Small intestine (tissue), 7 donors: ENCODE results near the gene COG7. TPM values are rescaled to one million over a fixed set of nuclear protein-coding genes. Genes with fewer than 3 reads are reported as not detected.
A peak's percentile ranks its signal among the peaks of the same experiment; 100 is the strongest.
"Not testable (repeated sequence)": the region's sequence is repeated elsewhere in the genome, so short reads cannot be mapped to it uniquely, and the experiment has no call there.

Experiments
- DNase-seq, 2 donors: peaks; one replicate each; pipeline versions ENCODE4 v3.0.0 to v3.0.0-alpha.2; 2013
- FAIRE-seq: peaks from 2 replicates; lab custom pipeline; 2012; peaks lifted over from hg19 to GRCh38; lab: Jason Lieb, UNC
- H3K27ac ChIP-seq, 3 donors: one replicate each; pipeline ENCODE4 v1.5.1; 2013; ENCODE audit warnings: low read length in 2 of 3, mild to moderate bottlenecking in 2 of 3, control low read depth in 1 of 3, inconsistent platforms in 1 of 3, low read depth in 1 of 3, moderate library complexity in 1 of 3
- H3K27me3 ChIP-seq, 3 donors: one replicate each; pipeline ENCODE4 v1.6.1; 2013; ENCODE audit warnings: low read length in 3 of 3, inconsistent platforms in 1 of 3; ENCODE audit not compliant: control insufficient read depth in 3 of 3, insufficient read depth in 3 of 3
- H3K36me3 ChIP-seq, 3 donors: one replicate each; pipeline ENCODE4 v1.6.1; 2013; ENCODE audit warnings: low read length in 3 of 3, inconsistent platforms in 1 of 3, low read depth in 1 of 3, mild to moderate bottlenecking in 1 of 3, moderate library complexity in 1 of 3; ENCODE audit not compliant: control insufficient read depth in 3 of 3, insufficient read depth in 2 of 3
- H3K4me1 ChIP-seq, 3 donors: one replicate each; pipeline ENCODE4 v1.6.1; 2013; ENCODE audit warnings: low read length in 2 of 3, inconsistent platforms in 1 of 3, low read depth in 1 of 3, mild to moderate bottlenecking in 1 of 3, moderate library complexity in 1 of 3; ENCODE audit not compliant: control insufficient read depth in 3 of 3, insufficient read depth in 2 of 3
- H3K4me3 ChIP-seq, 3 donors: one replicate each; pipeline ENCODE4 v1.5.1; 2013; ENCODE audit warnings: low read length in 3 of 3, control low read depth in 1 of 3, inconsistent platforms in 1 of 3, low read depth in 1 of 3, mild to moderate bottlenecking in 1 of 3, moderate library complexity in 1 of 3
- H3K9me3 ChIP-seq, 2 donors: one replicate each; pipeline ENCODE4 v1.6.1; 2013; ENCODE audit warnings: low read depth in 1 of 2, low read length in 1 of 2; ENCODE audit not compliant: control insufficient read depth in 2 of 2, insufficient read depth in 1 of 2
- WGBS, 3 donors: extraction: QIAGEN DNeasy Blood & Tissue Kit; methylation state at CpG; one replicate each; pipeline ENCODE4 v1.1.7; 2013; 5-methylcytosine and 5-hydroxymethylcytosine counted together
- polyA plus RNA-seq, 4 donors: library from polyadenylated mRNA; stranded (reverse) in 3 of 4; unstranded in 1 of 4; fragments of 200-250 nt in 3 of 4; fragments of 120-200 nt in 1 of 4; gene quantifications; one replicate each; pipeline versions ENCODE4 v1.2.1 to v1.2.3, GENCODE V29; 2013
- donor health status: healthy with polysubstance abuse.
- donor health status: control.
- donor health status: control.
- donor health status: Bipolar disorder and iron deficiency.
- donor health status: healthy.

COG7 gene
- polyA plus RNA-seq, 4 donors, result 15.7 to 21.9 (median 17.3) TPM

GRCh38 chr16:23466162-23466885 is 13.3 kb upstream of the COG7 start:
- Histone ChIP-seq H3K36me3 (peaks cover 0 to 42% (median 13%) of the 10 kb centered on the region in 3 donors), H3K4me1 (no peaks in the 10 kb centered on the region), H3K9me3 (no peaks in the 10 kb centered on the region), H3K27ac (no peak overlapping the region), H3K4me3 (no peak overlapping the region), H3K27me3 (no peaks in the 10 kb centered on the region)
- no peak for FAIRE-seq
- no peak for DNase-seq
- WGBS, 3 donors, result 88 to 92% (median 89%) methylated on average over 4 of the region's 4 CpGs

- Histone ChIP-seq H3K9me3 (no peaks in the 10 kb centered on the region), H3K36me3 (peaks cover 0 to 42% (median 13%) of the 10 kb centered on the region in 3 donors), H3K27ac (no peak overlapping the region), H3K4me1 (no peaks in the 10 kb centered on the region), H3K4me3 (no peak overlapping the region), H3K27me3 (no peaks in the 10 kb centered on the region)
- 95 to 100% (median 97%) methylated on average over 2 of the region's 2 CpGs for WGBS, 3 donors
- DNase-seq (no peak), FAIRE-seq (no peak)
Measured at GRCh38 chr16:23465179-23465578, 12.2 kb upstream of the COG7 start.

GRCh38 chr16:23464196-23464595 is 11.2 kb upstream of the COG7 start:
- no peak overlapping the region for H3K4me3 ChIP-seq
- no peaks in the 10 kb centered on the region for H3K4me1 ChIP-seq
- H3K27ac ChIP-seq, result no peak overlapping the region
- no peaks in the 10 kb centered on the region for H3K27me3 ChIP-seq
- 39 to 62% (median 60%) methylated on average over 1 of the region's 1 CpG for WGBS, 3 donors
- DNase-seq (no peak), FAIRE-seq (no peak)
- H3K9me3 ChIP-seq, result no peaks in the 10 kb centered on the region
- peaks cover 0 to 35% (median 11%) of the 10 kb centered on the region in 3 donors for H3K36me3 ChIP-seq

- H3K27me3 ChIP-seq, FAIRE-seq: not testable (repeated sequence)
- WGBS, 3 donors, result 19 to 38% (median 36%) methylated on average over 5 of the region's 6 CpGs
Measured at GRCh38 chr16:23462994-23463393, 10.0 kb upstream of the COG7 start.

GRCh38 chr16:23453338-23454052 is 506 bp upstream of the COG7 start:
- H3K27ac ChIP-seq, result no peak overlapping the region
- WGBS, 3 donors, result 55 to 59% (median 58%) methylated on average over 37 of the region's 37 CpGs
- H3K36me3 ChIP-seq, result peaks cover 0 to 13% (median 0%) of the 10 kb centered on the region in 3 donors
- H3K27me3 ChIP-seq, result no peaks in the 10 kb centered on the region
- FAIRE-seq (no peak), DNase-seq (no peak)
- H3K9me3 ChIP-seq, result no peaks in the 10 kb centered on the region
- H3K4me3 ChIP-seq, result peak overlapping the region; percentile 54 to 98 (median 83)
- peaks cover 0 to 4% (median 0%) of the 10 kb centered on the region in 3 donors for H3K4me1 ChIP-seq

More at GRCh38 chr16:23462994-23463393, 10.0 kb upstream of the COG7 start:
- H3K4me3 ChIP-seq, H3K9me3 ChIP-seq, H3K4me1 ChIP-seq, H3K27ac ChIP-seq: not testable (repeated sequence)
- peak; percentile 18 to 52 for DNase-seq
- peaks cover 0 to 28% (median 5%) of the 10 kb centered on the region in 3 donors for H3K36me3 ChIP-seq

- H3K27ac ChIP-seq, result peak overlapping the region in 1 of 3 donors; percentile 88
- H3K4me3 ChIP-seq, result peak overlapping the region; percentile 54 to 98 (median 83)
- no peaks in the 10 kb centered on the region for H3K9me3 ChIP-seq
- WGBS, 3 donors, result 2 to 6% (median 4%) methylated on average over 10 of the region's 10 CpGs
- DNase-seq (no peak), FAIRE-seq (no peak)
- H3K4me1 ChIP-seq, result peaks cover 0 to 4% (median 0%) of the 10 kb centered on the region in 3 donors
- no peaks in the 10 kb centered on the region for H3K27me3 ChIP-seq
- H3K36me3 ChIP-seq, result peaks cover 0 to 5% (median 0%) of the 10 kb centered on the region in 3 donors
Measured at GRCh38 chr16:23452221-23452571, 793 bp downstream of the COG7 start.

GRCh38 chr16:23448392-23448791 is 4.6 kb downstream of the COG7 start:
- peaks cover 0 to 1% (median 0%) of the 10 kb centered on the region in 3 donors for H3K4me1 ChIP-seq
- no peak overlapping the region for H3K27ac ChIP-seq

GRCh38 chr16:23437542-23437941 is 15.4 kb downstream of the COG7 start:
- H3K27me3 ChIP-seq, H3K9me3 ChIP-seq, H3K4me1 ChIP-seq, H3K27ac ChIP-seq, H3K4me3 ChIP-seq, DNase-seq, FAIRE-seq: not testable (repeated sequence)
- 96 to 97% (median 97%) methylated on average over 7 of the region's 7 CpGs for WGBS, 3 donors
- peaks cover 13 to 37% (median 15%) of the 10 kb centered on the region in 3 donors for H3K36me3 ChIP-seq

More at GRCh38 chr16:23448392-23448791, 4.6 kb downstream of the COG7 start:
- FAIRE-seq (no peak), DNase-seq (peak; percentile 23 to 69)
- no peaks in the 10 kb centered on the region for H3K9me3 ChIP-seq
- H3K27me3 ChIP-seq, result no peaks in the 10 kb centered on the region
- WGBS, 3 donors, result 53 to 70% (median 63%) methylated on average over 4 of the region's 4 CpGs
- H3K4me3 ChIP-seq, result no peak overlapping the region
- H3K36me3 ChIP-seq, result peaks cover 3 to 16% (median 7%) of the 10 kb centered on the region in 3 donors
